Fibroblast of villous mesenchyme (primary cell): Measurements from ENCODE around the gene WDR70. TPM values are rescaled to one million over a fixed set of nuclear protein-coding genes. Genes with fewer than 3 reads are reported as not detected.
A peak's percentile ranks its signal among the peaks of the same experiment; 100 is the strongest.
"Not testable (repeated sequence)": the region's sequence is repeated elsewhere in the genome, so short reads cannot be mapped to it uniquely, and the experiment has no call there.

Experiments
- DNase-seq: peaks from one replicate; pipeline ENCODE4 v3.0.0-alpha.2; 2010; ENCODE audit warnings: low read depth
- H3K4me3 ChIP-seq: 2 replicates; pipeline ENCODE4 v1.5.1; 2011; ENCODE audit warnings: low read depth, mild to moderate bottlenecking, low read length
- CTCF ChIP-seq: IDR thresholded peaks from 2 replicates; pipeline ENCODE4 v1.5.1; 2012; ENCODE audit warnings: low read depth, mild to moderate bottlenecking, low read length; ENCODE audit not compliant: insufficient read depth
- total RNA-seq: library from RNA; depleted of rRNA; stranded (reverse); fragments of >200 nt; gene quantifications from 2 replicates; pipeline ENCODE4 v1.2.3, GENCODE V29; 2012

Gene WDR70
- total RNA-seq, 1 donor: 29.4 TPM

GRCh38 chr5:37464581-37464980, 85.5 kb downstream of the WDR70 start:
- peak; percentile 1 for DNase-seq

GRCh38 chr5:37469383-37469782, 90.3 kb downstream of the WDR70 start:
- DNase-seq: peak; percentile 11
- not testable (repeated sequence) for H3K4me3 ChIP-seq

More at GRCh38 chr5:37464581-37464980, 85.5 kb downstream of the WDR70 start:
- not testable (repeated sequence) for H3K4me3 ChIP-seq
- TF ChIP-seq CTCF: peak; percentile 10

DNA sequence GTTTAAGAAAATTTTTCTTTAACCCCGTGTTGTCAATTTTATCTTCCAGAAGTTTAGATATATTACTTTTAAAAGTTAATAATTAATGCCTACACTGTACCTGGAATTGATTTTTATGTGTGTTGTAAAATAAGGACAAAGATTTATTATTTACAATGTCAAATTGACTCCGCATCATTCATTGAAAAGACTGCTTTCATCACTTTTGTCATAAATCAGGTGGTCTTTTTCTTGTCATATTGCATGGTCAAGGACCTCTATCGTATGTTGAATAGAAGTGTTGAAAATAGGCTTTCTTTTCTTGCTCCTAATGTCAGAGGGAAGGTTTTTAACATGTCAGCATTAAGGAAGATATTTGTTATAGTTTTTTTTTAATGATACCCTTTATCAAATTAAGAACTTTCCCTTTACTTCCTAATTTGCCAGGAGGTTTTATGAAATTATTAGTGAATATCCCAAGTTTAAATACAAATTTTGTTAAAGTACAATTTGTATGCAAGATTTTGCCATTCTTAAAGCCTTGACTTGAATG, 92.6 kb downstream of the WDR70 start:
- no peak overlapping the region for H3K4me3 ChIP-seq
- no peak for TF ChIP-seq CTCF
- DNase-seq: no peak

DNA sequence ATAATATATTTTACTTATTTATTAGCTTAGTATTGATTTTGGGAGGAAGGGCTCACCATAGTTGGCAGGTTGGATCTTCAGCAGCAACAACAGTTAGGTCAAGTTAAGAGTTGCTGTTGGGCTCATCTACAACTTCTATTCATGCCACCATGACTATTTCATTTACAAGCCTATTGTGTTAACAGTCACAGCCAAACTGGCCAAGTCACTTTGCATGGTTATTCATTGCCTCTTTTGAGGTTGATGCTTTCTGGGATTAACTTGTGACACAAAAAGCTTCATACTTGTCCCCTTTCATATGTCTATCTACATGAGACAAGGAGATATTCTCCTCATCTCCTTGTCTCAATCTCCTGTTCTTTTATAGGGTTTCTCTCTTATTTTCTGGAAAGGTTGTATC, 98.3 kb downstream of the WDR70 start:
- H3K4me3 ChIP-seq: no peak overlapping the region
- TF ChIP-seq CTCF: no peak
- DNase-seq: no peak

- TF ChIP-seq CTCF: no peak
- DNase-seq: no peak
- H3K4me3 ChIP-seq: no peak overlapping the region
These were observed 99.2 kb downstream of the WDR70 start for GRCh38 chr5:37478121-37478894.

- H3K4me3 ChIP-seq, DNase-seq: not testable (repeated sequence)
These were observed 102.3 kb downstream of the WDR70 start for GRCh38 chr5:37481395-37481794.

DNA sequence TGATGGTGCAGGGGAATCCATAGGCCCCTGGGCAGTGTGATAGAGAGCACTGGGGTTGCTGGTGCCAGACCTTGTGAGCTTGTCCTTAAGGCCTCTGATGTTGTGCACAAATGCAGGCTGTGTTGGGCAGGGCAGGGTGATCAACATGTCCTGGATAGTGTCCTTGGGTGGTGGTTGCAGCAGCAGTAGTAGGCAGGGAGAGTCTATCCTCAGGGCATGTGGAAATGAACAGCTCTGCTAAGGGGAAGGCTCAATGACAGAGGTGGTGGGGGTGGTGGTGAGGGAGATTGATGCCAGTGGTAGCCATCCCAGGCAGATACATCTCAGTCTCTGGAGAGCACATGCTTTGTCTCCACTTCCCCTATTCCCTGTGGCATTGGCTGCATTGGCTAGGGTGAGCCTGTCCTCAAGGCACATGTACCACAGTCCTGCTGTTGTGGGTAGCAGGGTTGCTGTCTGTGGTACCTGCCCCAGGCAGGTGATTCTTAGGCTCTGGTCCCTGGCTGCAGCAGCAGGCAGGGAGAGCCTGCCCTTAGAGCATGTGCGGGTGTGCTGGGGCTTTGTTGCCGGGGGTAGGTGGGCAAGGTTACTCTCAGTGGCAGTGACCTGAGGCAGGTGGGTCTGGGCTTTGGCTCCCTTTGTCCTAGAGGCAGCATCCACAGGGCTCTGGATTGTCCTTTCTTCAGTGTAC, 111.1 kb downstream of the WDR70 start:
- H3K4me3 ChIP-seq: no peak overlapping the region
- no peak for DNase-seq
- no peak for TF ChIP-seq CTCF
